Spinal cord (tissue), 10 donors: ENCODE results near the gene MTA1. TPM values are rescaled to one million over a fixed set of nuclear protein-coding genes. Genes with fewer than 3 reads are reported as not detected.

Experiments
- DNase-seq, 6 donors: peaks; one replicate each; pipeline versions ENCODE4 v3.0.0 to v3.0.0-alpha.2; 2013 to 2015; ENCODE audit warnings: low spot score in 6 of 6, low read depth in 4 of 6
- H3K27ac ChIP-seq: one replicate; pipeline ENCODE4 v1.5.1; 2013; ENCODE audit warnings: low read depth, low read length, control low read depth
- H3K27me3 ChIP-seq: one replicate; pipeline ENCODE4 v1.6.1; 2013; ENCODE audit warnings: low read length; ENCODE audit not compliant: control insufficient read depth, insufficient read depth
- H3K36me3 ChIP-seq: one replicate; pipeline ENCODE4 v1.6.1; 2013; ENCODE audit warnings: low read length; ENCODE audit not compliant: control insufficient read depth, insufficient read depth
- H3K4me1 ChIP-seq: one replicate; pipeline ENCODE4 v1.6.1; 2013; ENCODE audit warnings: low read length; ENCODE audit not compliant: control insufficient read depth, insufficient read depth
- H3K4me3 ChIP-seq: one replicate; pipeline ENCODE4 v1.5.1; 2013; ENCODE audit warnings: low read depth, low read length, control low read depth
- H3K9me3 ChIP-seq: one replicate; pipeline ENCODE4 v1.6.1; 2013; ENCODE audit warnings: low read length; ENCODE audit not compliant: control insufficient read depth, insufficient read depth
- WGBS: methylation state at CpG from one replicate; pipeline ENCODE4 v1.1.5; 2013; ENCODE audit warnings: missing lambda C conversion rate; ENCODE audit not compliant: insufficient coverage; 5-methylcytosine and 5-hydroxymethylcytosine counted together
- polyA plus RNA-seq, 2 donors: library from polyadenylated mRNA; unstranded; fragments of 120-200 nt; gene quantifications; one replicate each; pipeline ENCODE4 v1.2.1, GENCODE V29; 2013; ENCODE audit not compliant: insufficient read length in 2 of 2
- total RNA-seq, 2 donors: library from RNA; depleted of rRNA in 1 of 2; stranded (reverse); fragments of 120-200 nt in 1 of 2; fragments of >200 nt in 1 of 2; gene quantifications; one replicate each; pipeline versions ENCODE4 v1.2.3 to v1.2.4, GENCODE V29; 2013 to 2014
- donor health status: healthy.

The MTA1 gene
- total and polyA plus RNA-seq, 4 donors = 40.9 to 202 (median 126) TPM

GRCh38 chr14:105400016-105400415 is 19.6 kb upstream of the MTA1 start:
- Histone ChIP-seq H3K36me3 (peaks cover 41% of the 10 kb centered on the region), H3K4me1 (peaks cover 29% of the 10 kb centered on the region), H3K4me3 (no peak overlapping the region), H3K27ac (no peak overlapping the region), H3K9me3 (no peaks in the 10 kb centered on the region), H3K27me3 (no peaks in the 10 kb centered on the region)
- no peak for DNase-seq
- 97% methylated on average over 9 of the region's 9 CpGs for WGBS

GRCh38 chr14:105401699-105402098 is 17.9 kb upstream of the MTA1 start:
- Histone ChIP-seq H3K27me3 (no peaks in the 10 kb centered on the region), H3K4me3 (no peak overlapping the region), H3K9me3 (no peaks in the 10 kb centered on the region), H3K36me3 (peaks cover 28% of the 10 kb centered on the region), H3K27ac (no peak overlapping the region), H3K4me1 (peaks cover 29% of the 10 kb centered on the region)
- WGBS = 98% methylated on average over 8 of the region's 9 CpGs
- DNase-seq = no peak

- Histone ChIP-seq H3K9me3 (no peaks in the 10 kb centered on the region), H3K4me1 (peaks cover 33% of the 10 kb centered on the region), H3K27ac (no peak overlapping the region), H3K27me3 (peaks cover 12% of the 10 kb centered on the region), H3K4me3 (no peak overlapping the region), H3K36me3 (peaks cover 2% of the 10 kb centered on the region)
- DNase-seq = no peak
- 67% methylated on average over 12 of the region's 13 CpGs for WGBS
Observed at GRCh38 chr14:105408592-105408991, 11.0 kb upstream of the MTA1 start.

GRCh38 chr14:105409364-105409763 is 10.3 kb upstream of the MTA1 start:
- DNase-seq = no peak
- no peak overlapping the region for H3K27ac ChIP-seq
- H3K36me3 ChIP-seq = peaks cover 2% of the 10 kb centered on the region
- WGBS = 85% methylated on average over 2 of the region's 3 CpGs
- H3K4me3 ChIP-seq = no peak overlapping the region
- peaks cover 12% of the 10 kb centered on the region for H3K27me3 ChIP-seq
- H3K4me1 ChIP-seq = peaks cover 40% of the 10 kb centered on the region
- no peaks in the 10 kb centered on the region for H3K9me3 ChIP-seq

DNA sequence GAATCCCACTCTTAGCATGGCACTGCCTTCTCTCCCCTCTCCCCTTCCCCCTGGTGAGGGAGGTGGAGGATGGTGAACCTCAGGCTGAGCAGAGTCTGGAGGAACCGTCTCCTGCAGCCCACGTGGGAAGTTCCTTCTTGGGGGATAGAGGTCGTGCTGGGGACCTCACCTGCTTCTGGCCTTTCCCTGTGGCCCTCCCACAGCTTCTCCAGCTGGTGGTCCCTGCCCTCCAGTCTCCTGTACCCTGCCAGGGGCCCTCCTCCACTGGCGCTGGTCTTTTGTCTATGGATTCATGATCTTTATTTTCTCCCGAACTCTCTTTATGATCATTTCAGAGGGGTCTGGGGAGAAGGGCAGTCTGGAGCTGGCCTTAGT is 9.0 kb upstream of the MTA1 start:
- H3K27me3 ChIP-seq = peaks cover 12% of the 10 kb centered on the region
- H3K4me3 ChIP-seq = no peak overlapping the region
- 40% methylated on average over 1 of the region's 5 CpGs for WGBS
- H3K4me1 ChIP-seq = peaks cover 50% of the 10 kb centered on the region
- H3K36me3 ChIP-seq = peaks cover 2% of the 10 kb centered on the region
- no peaks in the 10 kb centered on the region for H3K9me3 ChIP-seq
- no peak overlapping the region for H3K27ac ChIP-seq
- no peak for DNase-seq

GRCh38 chr14:105411017-105411941 is 8.3 kb upstream of the MTA1 start:
- H3K27ac ChIP-seq = no peak overlapping the region
- peak in 2 of 6 donors; percentile 34 to 54 for DNase-seq
- H3K27me3 ChIP-seq = peaks cover 12% of the 10 kb centered on the region
- H3K9me3 ChIP-seq = no peaks in the 10 kb centered on the region
- 8% methylated on average over 70 of the region's 86 CpGs for WGBS
- no peak overlapping the region for H3K4me3 ChIP-seq
- H3K36me3 ChIP-seq = peaks cover 2% of the 10 kb centered on the region
- H3K4me1 ChIP-seq = peaks cover 53% of the 10 kb centered on the region

DNA sequence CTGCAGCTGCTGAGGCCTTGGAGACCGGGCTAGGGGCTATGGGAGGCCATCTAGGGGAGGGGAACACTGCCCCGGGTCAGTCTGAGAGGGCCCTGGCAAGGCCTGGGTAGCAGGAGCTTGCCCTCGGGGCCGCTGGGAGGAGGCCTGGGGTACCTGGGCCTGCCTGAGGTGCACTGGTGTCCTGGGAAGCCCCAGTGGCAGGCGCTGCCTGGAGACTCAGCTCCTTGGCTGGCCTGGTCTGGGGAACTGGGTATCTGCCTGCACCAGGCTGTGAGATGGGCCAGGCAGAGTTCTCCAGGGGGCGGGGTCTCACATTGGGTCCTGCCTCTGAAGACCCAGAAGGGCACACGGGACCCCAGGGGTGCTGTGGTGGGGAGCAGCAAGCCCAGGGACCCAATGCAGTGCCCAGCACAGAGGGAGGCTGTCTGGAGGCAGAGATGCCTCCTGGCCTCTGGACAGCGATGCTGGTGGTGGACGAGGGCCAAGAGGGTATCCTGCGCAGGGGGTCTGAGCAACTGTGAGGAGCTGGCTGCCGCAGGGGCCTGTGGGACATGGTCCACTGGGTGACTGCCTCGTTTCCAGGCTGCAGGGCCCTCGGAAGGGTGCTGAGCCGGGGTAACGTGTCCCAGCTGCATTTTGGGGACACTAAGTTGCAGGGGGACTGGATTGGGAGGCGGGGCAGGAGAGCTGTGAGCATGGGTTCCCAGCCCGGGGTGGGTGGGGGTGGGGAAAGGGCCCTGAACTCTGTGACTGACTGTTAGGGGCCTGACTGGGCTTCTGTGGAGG is 7.4 kb upstream of the MTA1 start:
- Histone ChIP-seq H3K27ac (no peak overlapping the region), H3K4me3 (no peak overlapping the region)
- DNase-seq = no peak

GRCh38 chr14:105412771-105413543 is 6.7 kb upstream of the MTA1 start:
- no peak for DNase-seq
- H3K36me3 ChIP-seq = peaks cover 5% of the 10 kb centered on the region
- no peaks in the 10 kb centered on the region for H3K9me3 ChIP-seq
- no peak overlapping the region for H3K4me3 ChIP-seq
- WGBS = 63% methylated on average over 6 of the region's 8 CpGs
- peaks cover 56% of the 10 kb centered on the region for H3K4me1 ChIP-seq
- H3K27ac ChIP-seq = no peak overlapping the region
- peaks cover 12% of the 10 kb centered on the region for H3K27me3 ChIP-seq

More for the DNA sequence above, 7.4 kb upstream of the MTA1 start:
- Histone ChIP-seq H3K27me3 (peaks cover 12% of the 10 kb centered on the region), H3K4me1 (peaks cover 53% of the 10 kb centered on the region), H3K36me3 (peaks cover 2% of the 10 kb centered on the region), H3K9me3 (no peaks in the 10 kb centered on the region)
- WGBS = 68% methylated on average over 17 of the region's 17 CpGs

- Histone ChIP-seq H3K4me3 (no peak overlapping the region), H3K4me1 (peaks cover 60% of the 10 kb centered on the region), H3K27me3 (peaks cover 12% of the 10 kb centered on the region), H3K9me3 (no peaks in the 10 kb centered on the region), H3K27ac (no peak overlapping the region), H3K36me3 (peaks cover 9% of the 10 kb centered on the region)
- DNase-seq = peak in 1 of 6 donors; percentile 70
- WGBS = 48% methylated on average over 2 of the region's 2 CpGs
Observed at GRCh38 chr14:105413544-105413886, 6.1 kb upstream of the MTA1 start.
